Adrenal gland (tissue), 12 donors: ENCODE measurements around the gene PHLDB1. TPM values are rescaled to one million over a fixed set of nuclear protein-coding genes. Genes with fewer than 3 reads are reported as not detected.
"Not testable (repeated sequence)": the region's sequence is repeated elsewhere in the genome, so short reads cannot be mapped to it uniquely, and the experiment has no call there.

Experiments used
- DNase-seq, 7 donors: peaks; one replicate each; pipeline ENCODE4 v3.0.0-alpha.2; 2019 to 2020
- H3K27ac ChIP-seq, 5 donors: fragments of 200-600 bp; sonication (generic) in 4 of 5; 1 replicate in 3 of 5; 2 replicates in 2 of 5; pipeline versions ENCODE4 v1.5.1 to v1.8.0; 2016 to 2020; ENCODE audit warnings: mild to moderate bottlenecking in 1 of 5
- H3K27me3 ChIP-seq: fragments of 200-600 bp; 2 replicates; pipeline ENCODE4 v1.8.0; 2021
- H3K36me3 ChIP-seq, 2 donors: fragments of 200-600 bp; replicated peaks in 1 of 2; 1 replicate in 1 of 2; 2 replicates in 1 of 2; pipeline versions ENCODE4 v1.5.1 to v1.8.0; 2018 to 2022
- H3K4me1 ChIP-seq, 2 donors: fragments of 200-600 bp; replicated peaks in 1 of 2; 1 replicate in 1 of 2; 2 replicates in 1 of 2; pipeline versions ENCODE4 v1.5.1 to v1.8.0; 2018 to 2021
- H3K4me3 ChIP-seq, 4 donors: fragments of 200-600 bp; sonication (generic) in 3 of 4; one replicate each; pipeline ENCODE4 v1.5.1; 2016 to 2018
- H3K9me3 ChIP-seq, 3 donors: fragments of 200-600 bp; sonication (generic) in 1 of 3; replicated peaks in 1 of 3; 1 replicate in 2 of 3; 2 replicates in 1 of 3; pipeline versions ENCODE4 v1.5.1 to v1.8.0; 2016 to 2021
- POLR2A ChIP-seq, 2 donors: fragments of 450-650 bp; IDR thresholded peaks; one replicate each; pipeline ENCODE4 v1.6.1; 2017; ENCODE audit warnings: antibody characterized with exemption in 2 of 2, mild to moderate bottlenecking in 2 of 2, moderate library complexity in 1 of 2
- WGBS, 4 donors: extraction: QIAGEN DNeasy Blood & Tissue Kit in 2 of 4; methylation state at CpG; one replicate each; pipeline versions ENCODE4 v1.1.5 to v1.1.7; 2013 to 2017; 5-methylcytosine and 5-hydroxymethylcytosine counted together
- intact Hi-C, 2 donors: fragments of 100-400 bp; cut with DNase I; formaldehyde crosslinking; loops; one replicate each; pipeline versions ENCODE4 v1.14.1 to v1.15.0; 2022 to 2023
- polyA plus RNA-seq, 3 donors: library from polyadenylated mRNA; stranded (reverse); fragments of 200-250 nt in 2 of 3; fragments of 350-450 nt in 1 of 3; fragmentation: Illumina TruSeq in 1 of 3; extraction: RNeasy Lipid Tissue Mini Kit (QIAGEN cat#74804) in 1 of 3; gene quantifications; one replicate each; pipeline ENCODE4 v1.2.3, GENCODE V29; 2013 to 2014
- total RNA-seq, 9 donors: library from RNA; depleted of rRNA in 4 of 9; stranded (reverse); fragments of >200 nt in 4 of 9; fragments of 120-200 nt in 1 of 9; fragmentation: NEBNext Ultra II Directional in 1 of 9; extraction: Animal tissue kit (Norgen Biotek cat#: 25700) in 1 of 9; gene quantifications; one replicate each; pipeline versions ENCODE4 v1.1.0 to v1.2.4, GENCODE V29; 2013 to 2023
- TF ChIP-seq, protein P1 (sequence below), 6 experiments: fragments of 450-650 bp in 4 of 6; fragments of 200-600 bp in 2 of 6; sonication (generic) in 1 of 6; IDR thresholded peaks; 1 replicate in 5 of 6; 2 replicates in 1 of 6; pipeline versions ENCODE4 v1.5.1 to v1.8.0; 2016 to 2021; ENCODE audit warnings: antibody characterized with exemption in 6 of 6, mild to moderate bottlenecking in 2 of 6, moderate library complexity in 1 of 6
- donor health status: healthy with polysubstance abuse.
- donor health status: Bipolar disorder and iron deficiency.
- donor health status: DM: yes; HTN: yes; CAD: no.
- donor health status: DM: no; HTN: no; CAD: no.
- donor health status: DM: no; HTN: no; CAD: no.
- donor health status: DM: yes; HTN: yes; CAD: no.

PHLDB1 gene
- total and polyA plus RNA-seq, 12 donors, result 20.7 to 207 (median 80.2) TPM

DNA sequence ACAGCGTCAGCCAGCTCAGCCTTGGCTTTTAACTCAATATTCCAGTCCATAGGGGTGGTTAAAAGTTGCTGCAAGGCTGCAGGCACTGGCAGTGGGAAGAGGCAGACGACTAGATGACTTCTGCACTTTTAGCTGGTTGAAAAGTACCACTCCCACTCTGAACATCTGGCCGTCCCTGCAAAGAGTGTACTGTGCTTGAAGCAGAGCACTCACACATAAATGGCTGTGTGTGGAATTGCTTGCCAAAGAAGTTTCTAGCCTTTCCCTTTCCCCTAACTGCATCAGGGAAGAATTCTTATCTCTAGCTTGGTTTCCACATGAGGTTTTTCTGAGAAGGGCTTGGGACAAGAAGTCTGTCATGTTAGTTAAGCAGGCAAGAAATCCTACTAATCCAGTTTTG lies 5.1 kb upstream of the PHLDB1 start:
- H3K36me3 ChIP-seq, result peaks cover 0 to 54% of the 10 kb centered on the region in 2 donors
- TF ChIP-seq, protein P1, sequence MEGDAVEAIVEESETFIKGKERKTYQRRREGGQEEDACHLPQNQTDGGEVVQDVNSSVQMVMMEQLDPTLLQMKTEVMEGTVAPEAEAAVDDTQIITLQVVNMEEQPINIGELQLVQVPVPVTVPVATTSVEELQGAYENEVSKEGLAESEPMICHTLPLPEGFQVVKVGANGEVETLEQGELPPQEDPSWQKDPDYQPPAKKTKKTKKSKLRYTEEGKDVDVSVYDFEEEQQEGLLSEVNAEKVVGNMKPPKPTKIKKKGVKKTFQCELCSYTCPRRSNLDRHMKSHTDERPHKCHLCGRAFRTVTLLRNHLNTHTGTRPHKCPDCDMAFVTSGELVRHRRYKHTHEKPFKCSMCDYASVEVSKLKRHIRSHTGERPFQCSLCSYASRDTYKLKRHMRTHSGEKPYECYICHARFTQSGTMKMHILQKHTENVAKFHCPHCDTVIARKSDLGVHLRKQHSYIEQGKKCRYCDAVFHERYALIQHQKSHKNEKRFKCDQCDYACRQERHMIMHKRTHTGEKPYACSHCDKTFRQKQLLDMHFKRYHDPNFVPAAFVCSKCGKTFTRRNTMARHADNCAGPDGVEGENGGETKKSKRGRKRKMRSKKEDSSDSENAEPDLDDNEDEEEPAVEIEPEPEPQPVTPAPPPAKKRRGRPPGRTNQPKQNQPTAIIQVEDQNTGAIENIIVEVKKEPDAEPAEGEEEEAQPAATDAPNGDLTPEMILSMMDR (IDR thresholded peaks at IDR 0.05), result no peak
- TF ChIP-seq POLR2A (IDR thresholded peaks at IDR 0.05), result no peak
- 53 to 69% (median 65%) methylated on average over 3 of the region's 3 CpGs for whole genome bisulfite sequencing, 4 donors
- intact Hi-C loops, result no loop called here
- peak in 1 of 7 donors; percentile 56 for DNase-seq
- H3K27ac ChIP-seq, result peak overlapping the region in 2 of 5 donors; percentile 7 to 26
- H3K9me3 ChIP-seq, result no peaks in the 10 kb centered on the region
- H3K27me3 ChIP-seq, result no peaks in the 10 kb centered on the region
- no peak overlapping the region for H3K4me3 ChIP-seq
- H3K4me1 ChIP-seq, result peaks cover 0 to 26% of the 10 kb centered on the region in 2 donors

DNA sequence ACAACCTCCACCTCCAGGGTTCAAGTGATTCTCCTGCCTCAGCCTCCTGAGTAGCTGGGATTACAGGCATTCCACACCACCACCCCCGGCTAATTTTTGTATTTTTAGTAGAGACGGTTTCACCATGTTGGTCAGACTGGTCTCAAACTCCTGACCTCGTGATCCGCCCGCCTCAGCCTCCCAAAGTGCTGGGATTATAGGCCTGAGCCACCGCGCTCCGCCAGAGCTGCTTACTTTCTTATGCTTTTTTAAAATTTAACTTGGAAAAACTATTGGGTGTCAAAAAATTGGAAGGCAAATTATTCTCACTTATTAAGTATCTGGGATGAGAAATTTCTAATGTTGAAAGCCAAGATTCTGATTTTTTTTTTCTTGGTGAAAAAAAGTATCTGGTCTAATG lies 3.7 kb upstream of the PHLDB1 start:
- peak overlapping the region in 2 of 5 donors; percentile 74 to 76 for H3K27ac ChIP-seq
- H3K9me3 ChIP-seq, DNase-seq, H3K27me3 ChIP-seq, intact Hi-C loops, H3K4me3 ChIP-seq: not testable (repeated sequence)
- WGBS, 4 donors, result 83 to 94% (median 85%) methylated on average over 8 of the region's 8 CpGs
- H3K36me3 ChIP-seq, result peaks cover 0 to 41% of the 10 kb centered on the region in 2 donors
- peaks cover 0 to 26% of the 10 kb centered on the region in 2 donors for H3K4me1 ChIP-seq

DNA sequence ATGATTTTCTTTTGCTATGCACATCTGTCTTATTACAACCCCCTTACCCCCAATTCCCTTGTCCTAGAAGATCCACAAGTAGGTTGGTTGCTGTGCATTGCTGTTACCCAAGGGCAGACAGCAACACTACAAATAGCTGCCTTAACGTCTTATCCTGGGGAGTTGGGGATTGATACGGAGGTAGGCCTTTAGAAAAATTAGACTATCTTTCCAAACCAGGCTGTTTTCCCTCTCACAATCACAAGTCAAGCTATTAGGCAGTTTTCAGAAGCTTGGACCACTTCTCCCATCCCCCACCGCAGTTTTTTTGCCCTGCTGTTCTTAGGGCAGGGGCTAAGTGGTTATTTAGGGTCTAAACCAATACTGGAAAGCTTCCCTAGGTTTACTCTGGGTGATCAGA lies 2.8 kb upstream of the PHLDB1 start:
- H3K4me1 ChIP-seq, result peaks cover 0 to 26% of the 10 kb centered on the region in 2 donors
- WGBS, 4 donors, result 60 to 71% (median 68%) methylated on average over 3 of the region's 3 CpGs
- no peaks in the 10 kb centered on the region for H3K27me3 ChIP-seq
- H3K4me3 ChIP-seq, result no peak overlapping the region
- H3K9me3 ChIP-seq, result no peaks in the 10 kb centered on the region
- peak overlapping the region in 2 of 5 donors; percentile 74 to 76 for H3K27ac ChIP-seq
- TF ChIP-seq POLR2A (IDR thresholded peaks at IDR 0.05), result no peak
- TF ChIP-seq, protein P1 (IDR thresholded peaks at IDR 0.05), result no peak
- DNase-seq, result no peak
- peaks cover 0 to 33% of the 10 kb centered on the region in 2 donors for H3K36me3 ChIP-seq
- intact Hi-C loops, result no loop called here

DNA sequence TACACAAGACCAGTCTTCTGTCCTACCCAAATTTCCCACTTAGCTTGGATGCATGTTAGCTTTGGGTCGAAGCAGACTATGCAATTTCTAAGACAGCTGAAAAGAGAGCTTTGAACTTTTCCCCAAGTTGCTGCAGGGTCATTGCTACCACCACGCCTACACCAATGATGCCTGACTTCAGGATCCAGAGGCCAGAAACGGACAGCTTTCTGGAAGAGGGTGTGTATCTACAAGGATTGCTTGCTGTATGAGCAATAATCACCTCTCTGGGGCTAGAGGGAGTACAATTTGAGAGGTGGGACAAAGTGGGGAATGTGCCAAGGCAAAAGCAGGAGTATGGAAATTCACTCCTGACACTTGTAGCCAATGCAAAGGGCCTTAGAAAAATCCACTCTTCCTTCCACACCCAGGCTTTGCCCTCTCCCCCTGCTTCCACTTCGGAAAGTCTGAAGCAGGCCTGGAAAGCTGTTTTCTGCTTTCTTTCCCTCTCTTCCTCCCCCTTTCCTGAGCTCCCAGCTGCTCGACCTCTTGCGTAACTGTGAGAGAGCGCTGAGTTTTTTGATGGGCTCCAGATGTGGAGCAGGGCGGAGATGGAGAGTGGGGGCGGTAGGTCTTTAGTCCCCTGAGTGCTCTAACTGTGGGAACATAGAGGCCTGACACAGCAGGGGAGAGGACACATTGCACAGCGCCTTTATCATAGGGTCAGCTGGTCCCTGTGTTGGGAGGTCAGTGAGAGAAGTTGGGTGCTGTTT lies 2.1 kb upstream of the PHLDB1 start:
- TF ChIP-seq, protein P1 (IDR thresholded peaks at IDR 0.05), result no peak
- TF ChIP-seq POLR2A (IDR thresholded peaks at IDR 0.05), result no peak
- Histone ChIP-seq H3K9me3 (no peaks in the 10 kb centered on the region), H3K27ac (peak overlapping the region in 2 of 5 donors; percentile 74 to 92), H3K36me3 (peaks cover 0 to 25% of the 10 kb centered on the region in 2 donors), H3K4me3 (no peak overlapping the region), H3K4me1 (peaks cover 0 to 27% of the 10 kb centered on the region in 2 donors), H3K27me3 (no peaks in the 10 kb centered on the region)
- peak in 6 of 7 donors; percentile 40 to 89 (median 62) for DNase-seq
- 49 to 56% (median 50%) methylated on average over 7 to 10 of the region's 10 CpGs for WGBS, 4 donors
- intact Hi-C loops, result no loop called here
